ENCODE measurements around the gene RNF19B. TPM values are rescaled to one million over a fixed set of nuclear protein-coding genes. Genes with fewer than 3 reads are reported as not detected.

RNF19B gene
- total RNA-seq, 1 experiment from 2014 or later: 15.0 TPM

DNA sequence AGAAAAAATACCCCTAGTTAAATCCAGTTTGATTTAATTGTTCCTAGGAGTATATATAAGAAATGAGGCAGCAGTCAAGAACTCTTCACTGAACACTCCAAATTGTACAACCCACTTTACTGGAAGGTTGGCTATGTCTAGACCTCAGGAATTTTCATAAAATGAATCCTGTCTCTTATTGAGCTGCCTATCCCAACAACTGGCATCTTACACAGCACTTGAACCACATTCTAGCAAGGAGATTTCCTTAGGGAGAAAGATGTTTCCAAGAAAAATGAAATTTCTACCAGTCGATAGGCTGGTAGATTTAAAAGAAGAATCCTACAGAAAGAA, 16.3 kb downstream of the RNF19B start:
- no peak overlapping the region for H2AK5ac ChIP-seq (ENCODE audit: insufficient read length, low read length)
- no peak overlapping the region for H3K4me2 ChIP-seq (ENCODE audit: insufficient read depth, insufficient read length, low read length)
- H3K56ac ChIP-seq (ENCODE audit: insufficient read length, low read depth, low read length): no peak overlapping the region
- no peaks in the 10 kb centered on the region for H3K4me1 Mint-ChIP-seq
- H2BK5ac ChIP-seq (ENCODE audit: insufficient read length, low read length): no peak overlapping the region
- no peak overlapping the region for H3K23ac ChIP-seq (ENCODE audit: insufficient read length, low read depth, low read length)
- H3K27ac Mint-ChIP-seq: no peak overlapping the region
- no peak overlapping the region for H3K18ac ChIP-seq (ENCODE audit: insufficient read length, low read depth, low read length)
- H3K9me3 ChIP-seq (ENCODE audit: control insufficient read depth, low read depth, low read length): no peaks in the 10 kb centered on the region
- no peaks in the 10 kb centered on the region for H3K27me3 Mint-ChIP-seq (ENCODE audit: low read depth)
- no peak overlapping the region for H3K4me3 Mint-ChIP-seq
- no peak overlapping the region for H4K8ac ChIP-seq (replicated peaks; ENCODE audit: insufficient read length, low read depth, low read length)
- no peak overlapping the region for H2BK12ac ChIP-seq (ENCODE audit: insufficient read length, low read depth, low read length)
- no peaks in the 10 kb centered on the region for H3K23me2 ChIP-seq (ENCODE audit: insufficient read length, low read depth, low read length, poor library complexity, severe bottlenecking)
- H2AFZ ChIP-seq (ENCODE audit: low read length): no peak overlapping the region
- H3K27ac ChIP-seq (ENCODE audit: insufficient read length, low read depth, low read length): no peak overlapping the region
- DNase-seq: no peak
- H3K4ac ChIP-seq (ENCODE audit: low read depth, low read length): no peak overlapping the region
- H4K5ac ChIP-seq (ENCODE audit: insufficient read length, low read depth, low read length): no peak overlapping the region
- H3K14ac ChIP-seq (ENCODE audit: insufficient read depth, low read length): no peak overlapping the region
- H3K79me1 ChIP-seq (ENCODE audit: insufficient read depth, low read depth, low read length, poor library complexity, severe bottlenecking): no peaks in the 10 kb centered on the region
- H3K36me3 Mint-ChIP-seq (ENCODE audit: insufficient read depth in 1 of 3, low read depth in 3 of 3): peaks cover 15 to 32% (median 21%) of the 10 kb centered on the region in 3 experiments; a peak in 5 of 7 replicates
- H2BK20ac ChIP-seq (ENCODE audit: low read depth, low read length, poor library complexity, severe bottlenecking): no peak overlapping the region
- TF ChIP-seq, protein P1, sequence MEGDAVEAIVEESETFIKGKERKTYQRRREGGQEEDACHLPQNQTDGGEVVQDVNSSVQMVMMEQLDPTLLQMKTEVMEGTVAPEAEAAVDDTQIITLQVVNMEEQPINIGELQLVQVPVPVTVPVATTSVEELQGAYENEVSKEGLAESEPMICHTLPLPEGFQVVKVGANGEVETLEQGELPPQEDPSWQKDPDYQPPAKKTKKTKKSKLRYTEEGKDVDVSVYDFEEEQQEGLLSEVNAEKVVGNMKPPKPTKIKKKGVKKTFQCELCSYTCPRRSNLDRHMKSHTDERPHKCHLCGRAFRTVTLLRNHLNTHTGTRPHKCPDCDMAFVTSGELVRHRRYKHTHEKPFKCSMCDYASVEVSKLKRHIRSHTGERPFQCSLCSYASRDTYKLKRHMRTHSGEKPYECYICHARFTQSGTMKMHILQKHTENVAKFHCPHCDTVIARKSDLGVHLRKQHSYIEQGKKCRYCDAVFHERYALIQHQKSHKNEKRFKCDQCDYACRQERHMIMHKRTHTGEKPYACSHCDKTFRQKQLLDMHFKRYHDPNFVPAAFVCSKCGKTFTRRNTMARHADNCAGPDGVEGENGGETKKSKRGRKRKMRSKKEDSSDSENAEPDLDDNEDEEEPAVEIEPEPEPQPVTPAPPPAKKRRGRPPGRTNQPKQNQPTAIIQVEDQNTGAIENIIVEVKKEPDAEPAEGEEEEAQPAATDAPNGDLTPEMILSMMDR (conservative IDR thresholded peaks at IDR 0.05): no peak
- H3K27me3 ChIP-seq (ENCODE audit: insufficient read depth, low read length): no peaks in the 10 kb centered on the region
- H2BK120ac ChIP-seq (ENCODE audit: low read depth, low read length, poor library complexity, severe bottlenecking): no peak overlapping the region
- no peak overlapping the region for H3T11ph ChIP-seq (ENCODE audit: low read length)
- H3K4me1 ChIP-seq (ENCODE audit: insufficient read depth, low read length): no peaks in the 10 kb centered on the region
- no peaks in the 10 kb centered on the region for H3K9me3 Mint-ChIP-seq
- no peak overlapping the region for H4K91ac ChIP-seq (ENCODE audit: insufficient read length, low read depth, low read length)
- peaks cover 2% of the 10 kb centered on the region for H4K20me1 ChIP-seq (ENCODE audit: control insufficient read depth, insufficient read depth, insufficient read length)
- H3K9ac ChIP-seq (ENCODE audit: extremely low read depth, insufficient read length, low read length): no peak overlapping the region
- no CpG with 5 or more reads among the region's 1 CpG for WGBS (ENCODE audit: extremely low coverage, insufficient read length, low lambda C conversion rate)
- H3K79me2 ChIP-seq (ENCODE audit: insufficient read depth, low read length): no peaks in the 10 kb centered on the region
- no peak overlapping the region for H2BK15ac ChIP-seq (ENCODE audit: low read depth, low read length)

Data from H9 (cell line).